Measurements from ENCODE around the gene IL4R.
"Not testable (repeated sequence)": the region's sequence is repeated elsewhere in the genome, so short reads cannot be mapped to it uniquely, and the experiment has no call there.

IL4R gene

GRCh38 chr16:27273670-27274423 lies 39.9 kb upstream of the IL4R start:
- no peak overlapping the region for H3K4me2 ChIP-seq (ENCODE audit: low read depth, low read length, poor library complexity, severe bottlenecking)
- H3K36me3 ChIP-seq (ENCODE audit: insufficient read depth, low read length), result no peaks in the 10 kb centered on the region
- no peaks in the 10 kb centered on the region for H3K9me3 ChIP-seq (ENCODE audit: insufficient read depth, low read depth, low read length)
- H3K4me3 ChIP-seq (ENCODE audit: low read length, poor library complexity, severe bottlenecking), result no peak overlapping the region
- peaks cover 19% of the 10 kb centered on the region for H3K4me1 ChIP-seq (ENCODE audit: insufficient read depth, low read length, poor library complexity, severe bottlenecking)
- no peaks in the 10 kb centered on the region for H3F3A ChIP-seq (ENCODE audit: low read depth)
- H3K79me2 ChIP-seq (ENCODE audit: insufficient read depth, low read length), result peaks cover 10% of the 10 kb centered on the region; the same call in 1 of the 2 replicates
- no peaks in the 10 kb centered on the region for H4K20me1 ChIP-seq (ENCODE audit: insufficient read depth, low read length, poor library complexity, severe bottlenecking)
- no peak for TF ChIP-seq CTCF (conservative IDR thresholded peaks at IDR 0.05; ENCODE audit: low read length)
- TF ChIP-seq EZH2phosphoT487 (IDR thresholded peaks at IDR 0.05; ENCODE audit: borderline replicate concordance), result no peak
- H3K9ac ChIP-seq (ENCODE audit: low read depth, low read length, poor library complexity, severe bottlenecking), result no peak overlapping the region
- H3K9me2 ChIP-seq (replicated peaks; ENCODE audit: low read depth, low read length), result no peaks in the 10 kb centered on the region
- no peak overlapping the region for H2AFZ ChIP-seq (ENCODE audit: low read length)
- H3K27me3 ChIP-seq (ENCODE audit: insufficient read depth, low read length, poor library complexity, severe bottlenecking), result no peaks in the 10 kb centered on the region

GRCh38 chr16:27274424-27274874 lies 39.3 kb upstream of the IL4R start:
- H3K79me2 ChIP-seq (ENCODE audit: insufficient read depth, low read length); H3K4me2 ChIP-seq (ENCODE audit: low read depth, low read length, poor library complexity, severe bottlenecking); H3K9me3 ChIP-seq (ENCODE audit: insufficient read depth, low read depth, low read length); H3K9ac ChIP-seq (ENCODE audit: low read depth, low read length, poor library complexity, severe bottlenecking); H3K4me3 ChIP-seq (ENCODE audit: low read length, poor library complexity, severe bottlenecking); H3F3A ChIP-seq (ENCODE audit: low read depth); H2AFZ ChIP-seq (ENCODE audit: low read length); H3K36me3 ChIP-seq (ENCODE audit: insufficient read depth, low read length); H3K27me3 ChIP-seq (ENCODE audit: insufficient read depth, low read length, poor library complexity, severe bottlenecking); H4K20me1 ChIP-seq (ENCODE audit: insufficient read depth, low read length, poor library complexity, severe bottlenecking); H3K9me2 ChIP-seq (replicated peaks; ENCODE audit: low read depth, low read length): not testable (repeated sequence)
- peaks cover 13% of the 10 kb centered on the region for H3K4me1 ChIP-seq (ENCODE audit: insufficient read depth, low read length, poor library complexity, severe bottlenecking)

GRCh38 chr16:27275394-27275793 lies 38.4 kb upstream of the IL4R start:
- H3F3A ChIP-seq (ENCODE audit: low read depth), result no peaks in the 10 kb centered on the region
- no peak overlapping the region for H3K9ac ChIP-seq (ENCODE audit: low read depth, low read length, poor library complexity, severe bottlenecking)
- TF ChIP-seq EZH2phosphoT487 (IDR thresholded peaks at IDR 0.05; ENCODE audit: borderline replicate concordance), result no peak
- no peak for TF ChIP-seq CTCF (conservative IDR thresholded peaks at IDR 0.05; ENCODE audit: low read length)
- H3K79me2 ChIP-seq (ENCODE audit: insufficient read depth, low read length), result no peaks in the 10 kb centered on the region
- no peak overlapping the region for H3K4me3 ChIP-seq (ENCODE audit: low read length, poor library complexity, severe bottlenecking)
- H3K27me3 ChIP-seq (ENCODE audit: insufficient read depth, low read length, poor library complexity, severe bottlenecking), result no peaks in the 10 kb centered on the region
- H3K9me3 ChIP-seq (ENCODE audit: insufficient read depth, low read depth, low read length), result no peaks in the 10 kb centered on the region
- H3K9me2 ChIP-seq (replicated peaks; ENCODE audit: low read depth, low read length), result no peaks in the 10 kb centered on the region
- no peaks in the 10 kb centered on the region for H4K20me1 ChIP-seq (ENCODE audit: insufficient read depth, low read length, poor library complexity, severe bottlenecking)
- no peaks in the 10 kb centered on the region for H3K36me3 ChIP-seq (ENCODE audit: insufficient read depth, low read length)
- H3K4me1 ChIP-seq (ENCODE audit: insufficient read depth, low read length, poor library complexity, severe bottlenecking), result peaks cover 6% of the 10 kb centered on the region
- H2AFZ ChIP-seq (ENCODE audit: low read length), result no peak overlapping the region
- H3K4me2 ChIP-seq (ENCODE audit: low read depth, low read length, poor library complexity, severe bottlenecking), result no peak overlapping the region

GRCh38 chr16:27281243-27281642 lies 32.5 kb upstream of the IL4R start:
- TF ChIP-seq CTCF (conservative IDR thresholded peaks at IDR 0.05; ENCODE audit: low read length), result no peak
- TF ChIP-seq EZH2phosphoT487 (IDR thresholded peaks at IDR 0.05; ENCODE audit: borderline replicate concordance), result no peak
- Histone ChIP-seq H3K36me3 (ENCODE audit: insufficient read depth, low read length) (no peaks in the 10 kb centered on the region), H3K4me2 (ENCODE audit: low read depth, low read length, poor library complexity, severe bottlenecking) (no peak overlapping the region), H3K4me3 (ENCODE audit: low read length, poor library complexity, severe bottlenecking) (no peak overlapping the region), H3K9ac (ENCODE audit: low read depth, low read length, poor library complexity, severe bottlenecking) (no peak overlapping the region), H3K27me3 (ENCODE audit: insufficient read depth, low read length, poor library complexity, severe bottlenecking) (no peaks in the 10 kb centered on the region), H3F3A (ENCODE audit: low read depth) (no peaks in the 10 kb centered on the region), H3K79me2 (ENCODE audit: insufficient read depth, low read length) (no peaks in the 10 kb centered on the region), H4K20me1 (ENCODE audit: insufficient read depth, low read length, poor library complexity, severe bottlenecking) (no peaks in the 10 kb centered on the region), H3K9me3 (ENCODE audit: insufficient read depth, low read depth, low read length) (no peaks in the 10 kb centered on the region), H3K4me1 (ENCODE audit: insufficient read depth, low read length, poor library complexity, severe bottlenecking) (peaks cover 4% of the 10 kb centered on the region), H3K9me2 (replicated peaks; ENCODE audit: low read depth, low read length) (no peaks in the 10 kb centered on the region), H2AFZ (ENCODE audit: low read length) (no peak overlapping the region; the same call in 1 of the 2 replicates)

Data from Loucy (cell line).